Measurements from ENCODE around the gene SLC38A4. TPM values are rescaled to one million over a fixed set of nuclear protein-coding genes. Genes with fewer than 3 reads are reported as not detected.
"Not testable (repeated sequence)": the region's sequence is repeated elsewhere in the genome, so short reads cannot be mapped to it uniquely, and the experiment has no call there.

Gene SLC38A4
- total RNA-seq, 1 donor from 2014 or later, result 2.5 TPM

- Histone ChIP-seq H4K20me1 (ENCODE audit: low read depth) (no peaks in the 10 kb centered on the region), H3K9me3 (ENCODE audit: low read depth) (no peaks in the 10 kb centered on the region), H3K79me2 (ENCODE audit: low read depth) (no peaks in the 10 kb centered on the region), H3K4me3 (no peak overlapping the region), H2AFZ (replicated peaks) (no peak overlapping the region), H3K9ac (no peak overlapping the region), H3K36me3 (no peaks in the 10 kb centered on the region), H3K27me3 (no peaks in the 10 kb centered on the region), H3F3A (ENCODE audit: low read depth) (no peaks in the 10 kb centered on the region), H3K4me1 (no peaks in the 10 kb centered on the region), H3K4me2 (no peak overlapping the region), H3K27ac (no peak overlapping the region)
- DNase-seq (ENCODE audit: low spot score), result no peak
- TF ChIP-seq EZH2 (IDR thresholded peaks at IDR 0.05), result no peak
- TF ChIP-seq EZH2phosphoT487 (IDR thresholded peaks at IDR 0.05), result no peak
- Mint-ChIP-seq H3K36me3 (no peaks in the 10 kb centered on the region), H3K9me3 (peaks cover 7% of the 10 kb centered on the region), H3K4me3 (no peak overlapping the region), H3K27ac (no peak overlapping the region), H3K4me1 (no peaks in the 10 kb centered on the region), H3K27me3 (ENCODE audit: insufficient read depth, low read depth) (no peaks in the 10 kb centered on the region)
These were observed 82.3 kb downstream of the SLC38A4 start for GRCh38 chr12:46743456-46743855.

GRCh38 chr12:46742271-46742670, 83.5 kb downstream of the SLC38A4 start:
- not testable (repeated sequence) for H3K27me3 ChIP-seq; H2AFZ ChIP-seq (replicated peaks); H3K9me3 ChIP-seq (ENCODE audit: low read depth); H3K27me3 Mint-ChIP-seq (ENCODE audit: insufficient read depth, low read depth); H3F3A ChIP-seq (ENCODE audit: low read depth); H3K4me2 ChIP-seq; H3K4me1 ChIP-seq; DNase-seq (ENCODE audit: low spot score); H3K4me1 Mint-ChIP-seq; H3K27ac ChIP-seq; H4K20me1 ChIP-seq (ENCODE audit: low read depth); H3K9ac ChIP-seq; H3K36me3 Mint-ChIP-seq; H3K79me2 ChIP-seq (ENCODE audit: low read depth); H3K4me3 Mint-ChIP-seq; H3K27ac Mint-ChIP-seq; H3K4me3 ChIP-seq; H3K36me3 ChIP-seq
- H3K9me3 Mint-ChIP-seq, result peaks cover 11% of the 10 kb centered on the region

- Mint-ChIP-seq H3K27me3 (ENCODE audit: insufficient read depth, low read depth) (no peaks in the 10 kb centered on the region), H3K4me1 (no peaks in the 10 kb centered on the region)
- H3K9ac ChIP-seq, result no peak overlapping the region
These were observed 100.5 kb downstream of the SLC38A4 start for GRCh38 chr12:46725332-46725731.

GRCh38 chr12:46723629-46724419, 102.0 kb downstream of the SLC38A4 start:
- Histone ChIP-seq H3K9me3 (ENCODE audit: low read depth) (no peaks in the 10 kb centered on the region), H2AFZ (replicated peaks) (no peak overlapping the region), H3K4me3 (no peak overlapping the region), H3K36me3 (no peaks in the 10 kb centered on the region), H4K20me1 (ENCODE audit: low read depth) (no peaks in the 10 kb centered on the region), H3K4me1 (no peaks in the 10 kb centered on the region), H3K27me3 (no peaks in the 10 kb centered on the region), H3F3A (ENCODE audit: low read depth) (no peaks in the 10 kb centered on the region), H3K79me2 (ENCODE audit: low read depth) (no peaks in the 10 kb centered on the region), H3K27ac (no peak overlapping the region), H3K4me2 (no peak overlapping the region), H3K9ac (no peak overlapping the region)
- no peak for DNase-seq (ENCODE audit: low spot score)
- H3K4me3 Mint-ChIP-seq, result no peak overlapping the region
- H3K27me3 Mint-ChIP-seq (ENCODE audit: insufficient read depth, low read depth), result no peaks in the 10 kb centered on the region
- no peaks in the 10 kb centered on the region for H3K4me1 Mint-ChIP-seq
- no peaks in the 10 kb centered on the region for H3K36me3 Mint-ChIP-seq
- H3K9me3 Mint-ChIP-seq, result peaks cover 2% of the 10 kb centered on the region
- TF ChIP-seq CTCF (IDR thresholded peaks at IDR 0.05) (no peak), EZH2phosphoT487 (IDR thresholded peaks at IDR 0.05) (no peak), EZH2 (IDR thresholded peaks at IDR 0.05) (no peak)
- no peak overlapping the region for H3K27ac Mint-ChIP-seq

More at GRCh38 chr12:46725332-46725731, 100.5 kb downstream of the SLC38A4 start:
- H3K4me3 Mint-ChIP-seq, result no peak overlapping the region
- Histone ChIP-seq H3K27me3 (no peaks in the 10 kb centered on the region), H3K4me1 (no peaks in the 10 kb centered on the region), H4K20me1 (ENCODE audit: low read depth) (no peaks in the 10 kb centered on the region), H3K9me3 (ENCODE audit: low read depth) (no peaks in the 10 kb centered on the region), H3K79me2 (ENCODE audit: low read depth) (no peaks in the 10 kb centered on the region), H3K36me3 (no peaks in the 10 kb centered on the region), H3K4me2 (no peak overlapping the region), H3F3A (ENCODE audit: low read depth) (no peaks in the 10 kb centered on the region), H2AFZ (replicated peaks) (no peak overlapping the region), H3K27ac (no peak overlapping the region), H3K4me3 (no peak overlapping the region)
- peaks cover 2% of the 10 kb centered on the region for H3K9me3 Mint-ChIP-seq
- no peak for DNase-seq (ENCODE audit: low spot score)
- H3K27ac Mint-ChIP-seq, result no peak overlapping the region
- H3K36me3 Mint-ChIP-seq, result no peaks in the 10 kb centered on the region
- TF ChIP-seq EZH2phosphoT487 (IDR thresholded peaks at IDR 0.05) (no peak), CTCF (IDR thresholded peaks at IDR 0.05) (no peak), EZH2 (IDR thresholded peaks at IDR 0.05) (no peak)
